ENCODE measurements around the gene GPC2. TPM values are rescaled to one million over a fixed set of nuclear protein-coding genes. Genes with fewer than 3 reads are reported as not detected.
"Not testable (repeated sequence)": the region's sequence is repeated elsewhere in the genome, so short reads cannot be mapped to it uniquely, and the experiment has no call there.

GPC2 gene
- total RNA-seq, 1 donor from 2014 or later, result 17.0 TPM

DNA sequence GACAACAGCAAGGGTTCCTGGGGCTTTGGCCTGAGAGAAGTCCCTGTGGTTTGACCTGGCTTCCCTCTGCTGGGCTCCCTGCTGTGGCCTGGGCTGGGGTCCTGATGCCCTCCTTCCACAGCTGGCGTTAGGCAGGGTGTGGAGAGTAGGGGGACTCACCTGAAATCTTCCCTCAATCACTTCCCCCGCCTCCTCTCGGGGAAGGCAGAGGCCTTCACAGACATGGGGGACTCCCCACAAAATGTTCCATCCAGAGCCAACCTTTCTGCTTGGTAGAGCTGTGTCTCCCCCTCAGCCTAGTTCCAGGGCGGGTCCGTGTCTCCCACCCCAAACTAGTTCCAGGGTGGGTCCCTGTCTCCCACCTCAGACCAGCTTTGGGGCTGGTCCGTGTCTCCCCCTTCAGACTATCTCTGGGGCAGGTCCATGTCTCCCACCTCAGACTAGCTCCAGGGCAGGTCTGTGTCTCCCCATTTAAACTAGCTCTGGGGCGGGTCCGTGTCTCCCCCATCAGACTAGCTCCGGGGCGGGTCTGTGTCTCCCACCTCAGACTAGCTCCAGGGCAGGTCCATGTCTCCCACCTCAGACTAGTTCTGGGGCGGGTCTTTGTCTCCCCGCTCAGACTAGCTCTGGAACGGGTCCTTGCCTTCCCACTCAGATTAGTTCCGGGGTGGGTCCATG lies 44.7 kb upstream of the GPC2 start:
- peaks cover 3% of the 10 kb centered on the region for H3K27me3 Mint-ChIP-seq (ENCODE audit: insufficient read depth, low read depth)
- no peak overlapping the region for H3K4me3 Mint-ChIP-seq
- Histone ChIP-seq H3K36me3 (no peaks in the 10 kb centered on the region), H3K4me1 (peaks cover 8% of the 10 kb centered on the region), H3K9ac (no peak overlapping the region), H3K9me3 (ENCODE audit: low read depth) (no peaks in the 10 kb centered on the region), H3K27me3 (no peaks in the 10 kb centered on the region), H3K27ac (no peak overlapping the region), H3K79me2 (ENCODE audit: low read depth) (no peaks in the 10 kb centered on the region), H4K20me1 (ENCODE audit: low read depth) (no peaks in the 10 kb centered on the region), H3F3A (ENCODE audit: low read depth) (peaks cover 8% of the 10 kb centered on the region), H3K4me3 (no peak overlapping the region), H3K4me2 (no peak overlapping the region), H2AFZ (replicated peaks) (no peak overlapping the region)
- no peak for DNase-seq (ENCODE audit: low spot score)
- no peaks in the 10 kb centered on the region for H3K9me3 Mint-ChIP-seq
- H3K27ac Mint-ChIP-seq, result no peak overlapping the region
- TF ChIP-seq EZH2phosphoT487 (IDR thresholded peaks at IDR 0.05) (no peak), EZH2 (IDR thresholded peaks at IDR 0.05) (no peak)
- TF ChIP-seq, protein P1, sequence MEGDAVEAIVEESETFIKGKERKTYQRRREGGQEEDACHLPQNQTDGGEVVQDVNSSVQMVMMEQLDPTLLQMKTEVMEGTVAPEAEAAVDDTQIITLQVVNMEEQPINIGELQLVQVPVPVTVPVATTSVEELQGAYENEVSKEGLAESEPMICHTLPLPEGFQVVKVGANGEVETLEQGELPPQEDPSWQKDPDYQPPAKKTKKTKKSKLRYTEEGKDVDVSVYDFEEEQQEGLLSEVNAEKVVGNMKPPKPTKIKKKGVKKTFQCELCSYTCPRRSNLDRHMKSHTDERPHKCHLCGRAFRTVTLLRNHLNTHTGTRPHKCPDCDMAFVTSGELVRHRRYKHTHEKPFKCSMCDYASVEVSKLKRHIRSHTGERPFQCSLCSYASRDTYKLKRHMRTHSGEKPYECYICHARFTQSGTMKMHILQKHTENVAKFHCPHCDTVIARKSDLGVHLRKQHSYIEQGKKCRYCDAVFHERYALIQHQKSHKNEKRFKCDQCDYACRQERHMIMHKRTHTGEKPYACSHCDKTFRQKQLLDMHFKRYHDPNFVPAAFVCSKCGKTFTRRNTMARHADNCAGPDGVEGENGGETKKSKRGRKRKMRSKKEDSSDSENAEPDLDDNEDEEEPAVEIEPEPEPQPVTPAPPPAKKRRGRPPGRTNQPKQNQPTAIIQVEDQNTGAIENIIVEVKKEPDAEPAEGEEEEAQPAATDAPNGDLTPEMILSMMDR (IDR thresholded peaks at IDR 0.05), result no peak
- peaks cover 15% of the 10 kb centered on the region for H3K4me1 Mint-ChIP-seq
- peaks cover 3% of the 10 kb centered on the region for H3K36me3 Mint-ChIP-seq

DNA sequence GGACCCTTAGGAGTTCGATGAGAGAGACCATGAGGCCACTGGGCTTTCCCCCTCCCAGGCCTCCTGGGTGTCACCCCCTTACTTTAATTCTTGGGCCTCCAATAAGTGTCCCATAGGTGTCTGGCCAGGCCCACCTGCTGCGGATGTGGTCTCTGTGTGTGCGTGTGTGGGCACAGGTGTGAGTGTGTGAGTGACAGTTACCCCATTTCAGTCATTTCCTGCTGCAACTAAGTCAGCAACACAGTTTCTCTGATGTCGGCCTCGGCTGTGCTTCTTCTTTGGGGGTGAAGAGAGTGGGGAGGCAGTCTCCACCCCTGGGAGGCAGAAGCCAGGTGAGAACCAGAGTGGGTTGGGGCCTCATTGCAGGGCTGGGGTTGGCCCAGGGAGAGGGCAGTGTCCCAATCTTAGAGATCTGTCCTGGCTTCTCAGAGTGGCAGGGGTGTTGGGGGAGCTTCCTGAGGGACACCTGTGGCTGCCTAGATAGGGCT lies 44.1 kb upstream of the GPC2 start:
- Histone ChIP-seq H3K9me3 (ENCODE audit: low read depth) (no peaks in the 10 kb centered on the region), H3K27me3 (no peaks in the 10 kb centered on the region), H3K27ac (no peak overlapping the region), H3K4me1 (peaks cover 4% of the 10 kb centered on the region), H3K4me2 (no peak overlapping the region), H2AFZ (replicated peaks) (no peak overlapping the region), H4K20me1 (ENCODE audit: low read depth) (no peaks in the 10 kb centered on the region), H3K4me3 (no peak overlapping the region), H3F3A (ENCODE audit: low read depth) (peaks cover 2% of the 10 kb centered on the region), H3K79me2 (ENCODE audit: low read depth) (no peaks in the 10 kb centered on the region), H3K36me3 (no peaks in the 10 kb centered on the region), H3K9ac (no peak overlapping the region)
- H3K4me3 Mint-ChIP-seq, result no peak overlapping the region
- H3K4me1 Mint-ChIP-seq, result peaks cover 10% of the 10 kb centered on the region
- no peaks in the 10 kb centered on the region for H3K9me3 Mint-ChIP-seq
- DNase-seq (ENCODE audit: low spot score), result no peak
- peaks cover 3% of the 10 kb centered on the region for H3K36me3 Mint-ChIP-seq
- H3K27ac Mint-ChIP-seq, result no peak overlapping the region
- peaks cover 3% of the 10 kb centered on the region for H3K27me3 Mint-ChIP-seq (ENCODE audit: insufficient read depth, low read depth)
- no peak for TF ChIP-seq EZH2 (IDR thresholded peaks at IDR 0.05)
- TF ChIP-seq, protein P1 (IDR thresholded peaks at IDR 0.05), result no peak
- TF ChIP-seq EZH2phosphoT487 (IDR thresholded peaks at IDR 0.05), result no peak

DNA sequence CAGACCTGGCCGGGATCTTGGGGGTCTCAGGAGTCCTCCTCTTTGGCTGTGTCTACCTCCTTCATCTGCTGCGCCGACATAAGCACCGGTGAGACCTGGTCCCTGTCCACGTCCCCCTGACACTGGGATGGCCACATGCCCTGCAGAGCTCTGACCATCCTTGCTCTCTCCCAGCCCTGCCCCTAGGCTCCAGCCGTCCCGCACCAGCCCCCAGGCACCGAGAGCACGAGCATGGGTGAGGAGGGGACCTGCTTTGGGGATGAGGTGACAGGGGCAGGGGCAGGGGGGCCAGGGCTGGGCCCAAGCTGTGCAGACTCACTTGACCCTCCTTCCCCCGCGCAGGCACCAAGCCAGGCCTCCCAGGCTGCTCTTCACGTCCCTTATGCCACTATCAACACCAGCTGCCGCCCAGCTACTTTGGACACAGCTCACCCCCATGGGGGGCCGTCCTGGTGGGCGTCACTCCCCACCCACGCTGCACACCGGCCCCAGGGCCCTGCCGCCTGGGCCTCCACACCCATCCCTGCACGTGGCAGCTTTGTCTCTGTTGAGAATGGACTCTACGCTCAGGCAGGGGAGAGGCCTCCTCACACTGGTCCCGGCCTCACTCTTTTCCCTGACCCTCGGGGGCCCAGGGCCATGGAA lies 43.5 kb upstream of the GPC2 start:
- H3K9ac ChIP-seq, result no peak overlapping the region
- H3K4me3 Mint-ChIP-seq, result no peak overlapping the region
- H3K79me2 ChIP-seq (ENCODE audit: low read depth), result no peaks in the 10 kb centered on the region
- H4K20me1 ChIP-seq (ENCODE audit: low read depth), result no peaks in the 10 kb centered on the region
- no peaks in the 10 kb centered on the region for H3K9me3 ChIP-seq (ENCODE audit: low read depth)
- H3K4me2 ChIP-seq, result no peak overlapping the region
- H3K4me1 Mint-ChIP-seq, result peaks cover 9% of the 10 kb centered on the region
- H3K4me3 ChIP-seq, result no peak overlapping the region
- H3K9me3 Mint-ChIP-seq, result no peaks in the 10 kb centered on the region
- H3K27ac ChIP-seq, result no peak overlapping the region
- H3K4me1 ChIP-seq, result no peaks in the 10 kb centered on the region
- no peaks in the 10 kb centered on the region for H3F3A ChIP-seq (ENCODE audit: low read depth)
- H3K36me3 ChIP-seq, result no peaks in the 10 kb centered on the region
- H3K27me3 Mint-ChIP-seq (ENCODE audit: insufficient read depth, low read depth), result peaks cover 3% of the 10 kb centered on the region
- H3K27ac Mint-ChIP-seq, result no peak overlapping the region
- H2AFZ ChIP-seq (replicated peaks), result no peak overlapping the region
- no peak for DNase-seq (ENCODE audit: low spot score)
- no peaks in the 10 kb centered on the region for H3K27me3 ChIP-seq
- peaks cover 3% of the 10 kb centered on the region for H3K36me3 Mint-ChIP-seq
- TF ChIP-seq, protein P1 (IDR thresholded peaks at IDR 0.05), result no peak
- TF ChIP-seq EZH2 (IDR thresholded peaks at IDR 0.05) (no peak), EZH2phosphoT487 (IDR thresholded peaks at IDR 0.05) (no peak)

DNA sequence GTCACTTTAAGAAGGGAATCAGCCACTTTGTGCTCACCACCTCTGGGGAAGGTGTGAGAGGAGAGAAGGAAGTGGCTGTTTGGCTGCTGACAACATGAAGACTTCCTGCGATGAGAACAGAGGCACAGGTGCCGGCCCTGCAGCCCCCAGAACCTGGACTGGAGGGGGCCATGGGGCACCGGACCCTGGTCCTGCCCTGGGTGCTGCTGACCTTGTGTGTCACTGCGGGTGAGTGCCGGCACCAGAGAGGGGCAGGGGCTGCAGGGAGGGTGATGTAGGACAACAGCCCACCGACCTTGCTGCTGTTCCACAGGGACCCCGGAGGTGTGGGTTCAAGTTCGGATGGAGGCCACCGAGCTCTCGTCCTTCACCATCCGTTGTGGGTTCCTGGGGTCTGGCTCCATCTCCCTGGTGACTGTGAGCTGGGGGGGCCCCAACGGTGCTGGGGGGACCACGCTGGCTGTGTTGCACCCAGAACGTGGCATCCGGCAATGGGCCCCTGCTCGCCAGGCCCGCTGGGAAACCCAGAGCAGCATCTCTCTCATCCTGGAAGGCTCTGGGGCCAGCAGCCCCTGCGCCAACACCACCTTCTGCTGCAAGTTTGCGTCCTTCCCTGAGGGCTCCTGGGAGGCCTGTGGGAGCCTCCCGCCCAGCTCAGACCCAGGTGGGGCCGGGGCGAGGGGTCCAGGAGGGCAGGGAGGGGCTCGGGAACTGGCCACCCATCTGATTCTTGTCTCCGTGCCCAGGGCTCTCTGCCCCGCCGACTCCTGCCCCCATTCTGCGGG lies 42.8 kb upstream of the GPC2 start, which contains the start of gene PVRIG:
PVRIG (plus strand) TSS at position 149 of the 785 bp plus-strand sequence; CDS start at position 171, 22 bp downstream.
- H3K4me3 ChIP-seq; H3K4me2 ChIP-seq; H3K36me3 ChIP-seq; H3K4me3 Mint-ChIP-seq; H3K9ac ChIP-seq; H3F3A ChIP-seq (ENCODE audit: low read depth); H3K27me3 Mint-ChIP-seq (ENCODE audit: insufficient read depth, low read depth); H3K9me3 Mint-ChIP-seq; H3K4me1 ChIP-seq; H3K27me3 ChIP-seq; H2AFZ ChIP-seq (replicated peaks); H3K79me2 ChIP-seq (ENCODE audit: low read depth); H3K27ac ChIP-seq; DNase-seq (ENCODE audit: low spot score); H3K9me3 ChIP-seq (ENCODE audit: low read depth); H3K36me3 Mint-ChIP-seq; H4K20me1 ChIP-seq (ENCODE audit: low read depth): not testable (repeated sequence)
- Mint-ChIP-seq H3K27ac (peak within 1 kb of the TSS; percentile 55), H3K4me1 (peaks cover 13% of the 10 kb centered on the region)
